ENCODE results near the gene ANAPC15.

DNA sequence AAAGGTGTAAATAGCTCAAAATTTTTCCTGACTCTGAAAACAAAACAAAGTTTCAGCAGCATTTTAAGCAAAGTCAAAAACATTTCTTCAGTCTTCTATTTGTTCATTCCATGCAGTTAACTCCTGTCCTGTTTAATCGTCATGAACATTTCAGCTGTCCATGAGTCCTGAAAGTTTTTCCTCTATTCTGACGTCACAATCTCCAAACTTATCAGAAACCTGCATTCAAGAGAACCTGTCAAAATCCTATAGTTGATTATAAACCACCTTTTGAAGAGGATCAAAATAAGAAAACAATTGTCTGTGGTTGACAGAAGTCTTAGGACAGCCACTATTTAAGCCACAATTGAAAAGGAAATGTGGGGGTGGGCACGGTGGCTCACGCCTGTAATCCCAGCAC lies 38.4 kb upstream of the ANAPC15 start:
- TF ChIP-seq, protein P1, sequence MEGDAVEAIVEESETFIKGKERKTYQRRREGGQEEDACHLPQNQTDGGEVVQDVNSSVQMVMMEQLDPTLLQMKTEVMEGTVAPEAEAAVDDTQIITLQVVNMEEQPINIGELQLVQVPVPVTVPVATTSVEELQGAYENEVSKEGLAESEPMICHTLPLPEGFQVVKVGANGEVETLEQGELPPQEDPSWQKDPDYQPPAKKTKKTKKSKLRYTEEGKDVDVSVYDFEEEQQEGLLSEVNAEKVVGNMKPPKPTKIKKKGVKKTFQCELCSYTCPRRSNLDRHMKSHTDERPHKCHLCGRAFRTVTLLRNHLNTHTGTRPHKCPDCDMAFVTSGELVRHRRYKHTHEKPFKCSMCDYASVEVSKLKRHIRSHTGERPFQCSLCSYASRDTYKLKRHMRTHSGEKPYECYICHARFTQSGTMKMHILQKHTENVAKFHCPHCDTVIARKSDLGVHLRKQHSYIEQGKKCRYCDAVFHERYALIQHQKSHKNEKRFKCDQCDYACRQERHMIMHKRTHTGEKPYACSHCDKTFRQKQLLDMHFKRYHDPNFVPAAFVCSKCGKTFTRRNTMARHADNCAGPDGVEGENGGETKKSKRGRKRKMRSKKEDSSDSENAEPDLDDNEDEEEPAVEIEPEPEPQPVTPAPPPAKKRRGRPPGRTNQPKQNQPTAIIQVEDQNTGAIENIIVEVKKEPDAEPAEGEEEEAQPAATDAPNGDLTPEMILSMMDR (conservative IDR thresholded peaks at IDR 0.05 in 1 of 2, IDR thresholded peaks at IDR 0.05 in 1 of 2; ENCODE audit: extremely low read depth in 1 of 2, insufficient read depth in 1 of 2, low read depth in 1 of 2, low read length in 2 of 2): no peak
- no peak for TF ChIP-seq EZH2 (IDR thresholded peaks at IDR 0.05; ENCODE audit: borderline replicate concordance, low read length)

All from mammary epithelial cell (primary cell).